GM12874 (cell line): ENCODE data around the gene FOXK1.

Source experiments
- CTCF ChIP-seq: IDR thresholded peaks from 2 replicates; pipeline ENCODE4 v1.5.1; 2011; ENCODE audit warnings: low read depth, mild to moderate bottlenecking, control low read depth, low read length, moderate library complexity; ENCODE audit not compliant: insufficient read depth

FOXK1 gene

GRCh38 chr7:4707217-4707741 is 25.2 kb downstream of the FOXK1 start:
- no peak for TF ChIP-seq CTCF

GRCh38 chr7:4707980-4708411 is 25.9 kb downstream of the FOXK1 start:
- TF ChIP-seq CTCF = no peak

GRCh38 chr7:4709187-4709586 is 27.1 kb downstream of the FOXK1 start:
- no peak for TF ChIP-seq CTCF

GRCh38 chr7:4711093-4711492 is 29.0 kb downstream of the FOXK1 start:
- no peak for TF ChIP-seq CTCF

GRCh38 chr7:4711634-4712033 is 29.5 kb downstream of the FOXK1 start:
- no peak for TF ChIP-seq CTCF

- no peak for TF ChIP-seq CTCF
Observed at GRCh38 chr7:4712281-4713182, 30.4 kb downstream of the FOXK1 start.

- no peak for TF ChIP-seq CTCF
Observed at GRCh38 chr7:4713183-4713784, 31.2 kb downstream of the FOXK1 start.
